NAMALWA (cell line): ENCODE results near the gene B9D1.

Experiments
- DNase-seq: peaks from one replicate; pipeline ENCODE4 v3.0.0-alpha.2; 2015; ENCODE audit warnings: low spot score

The B9D1 gene

DNA sequence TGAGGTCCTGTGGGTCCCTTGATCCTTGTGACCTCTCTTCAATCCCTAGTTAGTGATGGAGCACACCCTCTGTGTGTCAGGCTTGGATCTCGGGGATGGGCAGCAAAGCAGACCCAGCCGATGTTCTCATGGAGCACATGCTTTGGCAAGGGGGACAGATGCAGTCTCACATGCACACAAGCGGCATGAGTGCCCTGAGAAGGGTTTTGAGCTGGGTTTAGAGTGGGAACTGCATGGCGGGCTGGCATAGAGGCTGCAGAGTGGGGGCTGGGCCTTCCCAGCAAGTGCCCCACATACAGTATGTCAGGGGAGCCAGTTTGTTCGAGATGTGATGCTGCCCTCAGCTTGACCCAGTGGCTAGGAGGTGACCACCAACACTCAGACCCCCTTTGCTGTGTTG, 41.6 kb downstream of the B9D1 start:
- no peak for DNase-seq

DNA sequence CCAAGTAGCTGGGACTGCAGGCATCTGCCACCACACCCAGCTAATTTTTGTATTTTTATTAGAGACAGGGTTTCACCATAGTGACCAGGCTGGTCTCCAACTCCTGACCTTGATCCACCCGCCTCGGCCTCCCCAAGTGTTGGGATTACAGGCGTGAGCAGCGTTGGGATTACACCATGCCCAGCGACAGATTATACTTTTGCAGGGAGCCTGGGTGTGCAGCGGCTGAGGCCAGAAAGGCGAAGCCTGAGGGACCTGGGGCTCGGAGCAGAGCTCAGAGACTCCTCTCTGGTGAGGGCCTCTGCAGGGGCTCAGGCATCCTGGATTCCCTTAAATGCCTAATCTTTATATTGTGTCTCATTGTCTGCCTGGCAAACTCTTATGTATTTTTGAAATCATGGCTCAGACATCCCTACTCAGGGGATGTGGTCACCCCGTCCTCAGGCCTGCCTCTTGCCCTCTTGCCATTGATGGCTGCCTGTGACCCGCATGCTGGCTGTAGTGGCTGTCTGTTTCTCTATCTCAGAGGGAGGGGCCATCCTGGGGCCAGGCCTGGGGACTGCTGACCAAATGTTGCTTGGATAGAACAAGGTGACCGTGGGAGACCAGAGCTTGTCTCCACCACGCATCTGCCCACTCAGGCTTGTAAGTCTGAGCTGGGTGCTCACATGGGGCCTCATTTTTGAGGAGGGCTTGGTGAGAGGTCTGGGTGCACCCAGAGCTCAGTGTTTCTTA, 42.6 kb downstream of the B9D1 start:
- no peak for DNase-seq

DNA sequence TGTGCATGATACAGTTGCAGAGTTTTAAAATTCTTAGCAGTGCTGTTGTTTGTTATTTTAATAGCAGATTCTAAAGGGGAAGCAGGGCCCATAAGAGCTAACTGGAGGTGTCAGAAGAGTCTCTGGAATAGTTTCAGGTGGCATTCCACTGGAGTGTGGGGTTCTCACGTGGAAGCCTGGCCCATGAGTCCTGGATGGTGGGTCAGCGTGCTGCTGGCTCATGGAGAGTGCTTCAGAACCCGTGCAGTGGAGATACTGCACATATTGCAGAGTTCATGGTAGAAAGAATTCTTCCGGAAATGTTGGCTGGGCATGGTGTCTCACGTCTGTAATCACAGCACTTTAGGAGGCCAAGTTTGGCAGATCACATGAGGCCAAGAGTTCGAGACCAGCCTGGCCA, 43.9 kb downstream of the B9D1 start:
- no peak for DNase-seq

DNA sequence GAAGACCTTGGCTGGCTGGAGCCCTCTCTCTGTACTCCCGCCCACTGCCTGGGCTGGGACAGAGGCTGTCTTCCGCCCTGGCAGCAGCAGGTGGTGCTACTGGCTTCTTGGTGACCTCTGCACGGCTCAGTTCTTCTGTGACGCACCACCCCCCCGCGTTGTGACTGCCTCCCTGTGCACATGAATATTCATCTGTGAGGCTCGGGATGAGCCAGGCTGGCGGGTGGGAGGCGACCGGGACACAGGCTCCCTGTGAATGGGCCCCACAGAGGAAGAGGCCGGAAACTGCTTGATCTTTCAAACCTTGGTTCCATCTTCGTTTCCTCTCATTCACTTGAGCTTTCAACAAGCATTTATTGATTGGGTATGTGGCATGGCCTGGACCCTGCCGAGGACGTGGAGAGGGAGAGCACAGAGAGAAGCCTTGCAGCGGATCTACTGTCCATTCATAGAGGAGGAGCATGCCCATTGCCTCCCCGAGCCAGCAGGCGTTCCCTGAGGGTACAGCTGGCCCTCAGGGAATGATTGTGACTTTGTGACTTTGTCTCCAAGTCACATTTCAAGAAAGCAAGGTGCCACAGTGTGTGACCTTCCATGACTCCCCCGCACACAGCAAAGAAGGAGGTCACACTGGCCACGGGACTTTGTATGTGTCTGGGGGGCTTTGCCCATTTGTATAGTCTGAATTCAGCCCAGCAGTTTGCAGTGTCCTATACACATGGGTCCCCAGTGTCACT, 45.0 kb downstream of the B9D1 start:
- DNase-seq: peak; percentile 86

DNA sequence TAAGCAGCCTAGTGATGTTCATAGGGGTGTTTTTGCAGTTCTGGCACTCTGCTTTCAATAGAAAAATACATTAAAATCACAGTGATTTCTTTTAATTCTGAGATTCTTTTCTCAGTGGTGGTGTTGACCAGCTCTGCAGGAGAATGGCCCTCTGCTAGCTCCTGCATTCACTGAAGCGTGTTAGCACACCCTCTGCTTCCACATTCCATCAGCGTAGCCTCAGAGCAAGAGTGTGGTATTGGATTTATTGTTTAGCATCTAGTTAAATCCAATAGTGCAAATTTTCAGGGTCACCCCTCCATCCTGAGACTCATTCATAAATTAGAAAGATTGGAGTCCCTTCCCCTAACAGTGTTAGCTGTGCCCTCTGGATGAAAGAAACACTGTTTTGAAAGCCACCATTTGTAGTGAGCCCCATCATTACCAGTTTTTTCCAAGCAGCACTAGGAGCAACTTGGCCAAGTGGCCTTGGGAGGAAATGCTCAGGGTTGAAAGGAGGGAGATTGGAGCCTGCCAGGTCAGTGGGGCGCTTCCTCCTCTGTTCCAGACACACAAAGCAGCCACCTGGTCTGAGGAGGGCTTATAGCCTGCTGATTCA, 45.7 kb downstream of the B9D1 start:
- no peak for DNase-seq

DNA sequence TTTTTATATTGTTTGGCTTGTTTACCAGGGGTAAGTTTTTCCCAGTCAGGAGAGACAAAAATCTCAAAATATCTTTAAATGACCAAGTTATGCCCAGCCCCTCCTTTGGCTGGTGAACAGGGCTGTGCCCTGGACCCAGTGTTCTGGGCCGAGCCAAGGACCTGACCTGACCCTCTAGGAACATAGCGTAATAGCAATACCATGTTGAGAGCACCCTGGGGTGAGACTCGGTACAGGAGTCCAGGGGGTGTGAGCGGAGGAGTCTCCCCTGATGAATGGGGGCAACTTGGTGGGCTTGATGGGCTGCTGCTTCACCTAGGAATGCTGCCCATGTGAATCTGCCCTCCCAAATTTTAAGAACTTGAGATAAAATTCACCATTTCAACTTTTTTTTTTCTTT, 47.4 kb downstream of the B9D1 start:
- DNase-seq: no peak

DNA sequence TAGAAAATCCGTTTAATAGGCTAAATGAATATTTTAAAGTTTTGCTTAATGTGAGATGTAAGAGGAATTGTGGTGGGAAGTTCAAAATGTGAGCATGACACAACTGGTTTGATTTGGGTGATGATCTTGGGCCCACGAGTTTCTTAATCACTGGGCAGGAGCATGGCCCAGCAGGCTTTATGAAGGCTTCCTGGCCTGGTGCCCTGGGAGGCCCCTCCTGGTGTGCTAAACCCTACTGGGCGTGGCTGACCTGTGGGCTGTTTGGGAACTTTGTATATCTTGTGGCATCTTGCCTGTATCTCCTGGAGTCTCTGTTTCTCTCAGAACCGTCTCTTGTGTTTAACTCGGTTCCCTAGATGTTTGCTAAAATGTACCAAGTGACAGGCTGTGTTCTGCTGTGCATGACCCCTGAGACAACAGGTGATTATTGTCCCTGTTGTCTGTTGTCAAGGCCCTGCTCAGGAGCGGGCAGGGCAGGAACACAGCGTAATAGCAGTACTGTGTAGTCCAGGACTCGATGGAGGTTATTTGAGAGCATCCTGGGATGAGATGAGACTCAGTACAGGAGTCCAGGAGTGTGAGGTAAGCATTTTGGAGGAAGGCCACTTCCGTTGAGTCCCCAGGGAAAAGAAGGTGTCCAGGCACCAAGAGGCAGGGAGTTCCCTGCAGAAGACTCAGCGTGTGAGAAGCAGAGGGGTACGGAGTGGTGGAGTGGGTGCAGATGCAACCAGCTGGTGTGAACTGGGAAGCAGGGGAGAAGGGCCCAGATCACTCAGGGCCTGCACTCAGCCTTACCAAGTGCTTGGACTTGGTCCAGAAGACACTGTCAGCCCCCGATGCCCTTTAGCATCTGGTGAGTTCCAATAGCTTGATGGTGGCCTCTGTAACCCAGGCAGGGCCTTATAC, 48.5 kb downstream of the B9D1 start:
- DNase-seq: no peak

DNA sequence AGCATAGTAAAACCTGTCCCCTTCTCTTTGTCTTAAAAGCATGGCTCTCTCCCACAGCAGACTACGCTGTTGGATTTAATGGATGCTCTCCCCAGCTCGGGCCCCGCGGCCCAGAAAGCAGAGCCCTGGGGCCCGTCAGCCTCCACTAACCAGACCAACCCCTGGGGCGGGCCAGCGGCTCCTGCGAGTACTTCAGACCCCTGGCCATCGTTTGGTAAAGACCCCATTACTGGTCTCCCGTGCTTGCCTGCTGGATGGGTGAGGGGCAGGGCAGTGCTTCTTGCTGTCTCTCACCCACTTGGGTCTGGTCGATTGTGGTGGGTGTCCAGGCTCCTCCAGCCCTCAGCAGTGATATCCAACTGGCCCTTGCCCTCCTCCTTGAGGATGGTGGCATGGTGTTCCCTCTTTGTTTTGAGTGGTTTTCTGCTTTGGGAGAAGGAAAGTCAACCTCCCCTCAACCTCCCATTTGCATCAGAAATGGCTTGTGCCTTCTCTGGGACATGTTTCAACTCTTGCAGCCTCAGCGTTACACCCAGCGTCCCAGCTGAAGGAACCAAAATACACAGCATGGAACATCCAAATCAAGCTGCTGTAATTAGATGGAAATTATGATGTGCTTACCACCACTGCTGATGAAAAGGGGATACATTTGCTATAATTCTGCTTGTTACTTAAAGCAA, 49.3 kb downstream of the B9D1 start:
- DNase-seq: no peak

DNA sequence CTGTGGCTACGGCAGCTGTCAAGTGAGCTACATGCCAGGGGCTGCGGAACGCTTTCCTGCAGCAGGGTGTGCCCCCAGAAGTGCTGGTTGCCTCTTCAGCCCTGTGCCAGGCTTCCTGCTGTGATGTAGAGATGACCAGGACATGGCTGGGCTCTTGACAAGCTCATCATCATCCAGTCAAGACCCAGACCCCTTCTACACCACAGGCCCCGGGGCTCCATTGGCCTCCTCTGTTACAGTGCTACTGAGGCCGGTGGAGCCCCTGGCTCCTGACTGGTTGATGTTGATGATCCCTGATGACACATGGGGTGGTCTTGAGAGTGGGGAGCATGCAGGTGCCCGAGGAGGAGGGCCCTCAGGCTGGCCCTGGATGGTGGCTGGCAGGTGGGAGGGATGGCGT, 50.1 kb downstream of the B9D1 start:
- no peak for DNase-seq

DNA sequence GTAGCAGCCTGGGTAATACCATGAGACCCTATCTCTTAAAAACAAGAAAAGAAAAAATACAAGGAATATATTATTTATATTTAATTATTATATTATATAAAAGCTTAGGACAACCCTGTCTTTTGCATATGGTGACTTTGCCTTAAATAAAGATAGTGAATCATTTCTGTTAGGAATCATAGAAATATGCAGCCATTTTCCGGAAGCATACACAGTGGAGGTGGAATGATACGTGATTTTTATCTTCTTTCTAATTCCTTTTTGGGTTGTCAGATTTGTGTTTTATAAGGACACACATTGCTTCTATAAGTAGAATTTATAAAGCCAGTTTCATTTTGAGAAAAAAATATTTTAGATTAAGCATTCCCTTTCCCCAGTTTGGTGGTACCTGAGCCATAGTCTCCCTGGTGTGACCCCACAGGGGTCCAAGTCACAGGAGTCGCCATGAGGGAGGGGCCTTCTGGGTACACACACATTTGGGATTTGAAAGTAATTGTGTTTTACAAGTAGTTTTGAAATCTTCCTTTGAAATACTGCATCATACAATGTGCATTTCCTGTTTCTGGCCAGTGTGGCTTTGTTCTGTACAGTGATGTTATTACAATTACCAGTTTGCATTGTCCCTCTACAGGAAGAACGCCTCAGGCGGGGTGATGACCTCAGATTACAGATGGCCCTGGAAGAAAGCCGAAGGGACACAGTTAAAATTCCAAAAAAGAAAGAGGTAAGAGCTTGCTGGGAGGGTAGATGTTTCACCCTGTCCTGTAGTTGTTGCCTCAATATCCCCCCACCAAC, 50.9 kb downstream of the B9D1 start:
- no peak for DNase-seq

DNA sequence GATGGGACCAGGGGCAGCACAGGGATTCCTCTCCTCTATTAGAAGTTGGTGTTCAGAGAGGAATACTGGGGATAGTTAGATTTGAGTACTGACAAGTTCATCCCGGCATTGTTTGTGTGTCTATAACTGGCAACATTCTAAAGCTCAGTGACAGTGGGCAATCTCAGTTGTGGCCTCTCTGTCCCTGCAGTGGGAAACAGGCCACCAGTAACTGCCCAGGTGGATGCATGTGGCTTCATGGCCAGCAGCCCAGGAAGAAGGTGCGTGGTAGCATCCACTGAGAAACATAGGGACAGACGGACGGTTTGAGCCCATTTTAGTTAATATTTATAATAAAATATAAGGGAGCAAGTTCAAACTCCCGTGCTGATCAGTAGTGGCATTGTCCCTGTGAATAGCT, 51.5 kb downstream of the B9D1 start:
- DNase-seq: no peak

DNA sequence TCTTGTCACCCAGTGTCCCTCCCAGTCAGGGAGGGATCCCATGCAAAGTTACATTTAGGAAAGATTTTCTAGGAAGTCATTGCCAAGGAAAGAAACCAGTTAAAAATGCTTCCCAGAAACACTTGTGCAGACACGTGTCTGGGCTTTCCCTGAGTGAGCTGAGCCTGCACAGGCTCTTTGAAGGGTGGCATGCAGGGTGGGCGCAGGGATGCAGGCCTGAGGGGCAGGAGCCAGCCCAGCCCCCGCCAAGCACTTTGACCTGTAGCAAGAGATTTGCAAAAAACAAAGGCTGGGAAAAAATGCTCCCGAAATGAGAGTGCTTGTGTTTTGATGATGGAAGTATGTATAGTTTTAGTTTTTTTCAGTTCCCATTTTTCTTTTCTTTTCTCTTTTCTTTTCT, 52.4 kb downstream of the B9D1 start:
- no peak for DNase-seq

DNA sequence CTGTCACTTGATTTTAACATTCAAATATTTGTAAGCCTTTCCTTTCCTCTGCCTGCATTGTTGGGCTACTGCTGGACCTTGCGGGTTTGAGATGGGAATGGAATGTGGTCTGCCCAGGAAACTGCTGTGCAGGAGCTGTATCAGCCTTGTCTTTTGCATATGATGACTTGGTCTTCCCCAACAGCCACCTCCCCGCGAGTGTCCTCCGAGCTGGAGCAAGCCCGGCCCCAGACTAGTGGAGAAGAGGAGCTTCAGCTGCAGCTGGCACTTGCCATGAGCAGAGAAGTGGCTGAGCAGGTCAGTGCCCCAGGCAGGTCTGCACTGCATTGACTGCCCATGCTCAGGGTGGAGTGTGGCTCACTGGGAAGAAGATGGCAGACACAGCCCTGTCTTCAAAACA, 52.8 kb downstream of the B9D1 start:
- DNase-seq: no peak

DNA sequence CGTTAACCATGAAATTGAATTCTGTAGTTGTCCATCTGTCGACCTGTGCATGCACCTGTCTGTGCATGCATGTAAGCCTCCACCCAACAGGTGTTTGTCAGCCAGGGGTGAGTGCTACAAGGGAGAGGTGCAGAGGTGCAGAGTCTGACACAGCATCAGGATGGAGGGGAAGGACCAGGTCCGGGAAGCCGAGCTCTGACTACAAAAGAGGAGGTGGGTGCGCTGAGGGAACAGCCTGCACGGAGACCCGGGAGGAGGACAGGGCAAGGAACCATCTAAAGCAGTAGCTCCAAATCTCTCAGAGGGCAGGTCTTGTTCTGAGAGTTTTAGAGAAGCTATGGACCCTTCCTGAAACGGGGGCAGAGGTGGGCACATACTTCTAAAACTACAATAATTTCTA, 54.1 kb downstream of the B9D1 start:
- DNase-seq: no peak

DNA sequence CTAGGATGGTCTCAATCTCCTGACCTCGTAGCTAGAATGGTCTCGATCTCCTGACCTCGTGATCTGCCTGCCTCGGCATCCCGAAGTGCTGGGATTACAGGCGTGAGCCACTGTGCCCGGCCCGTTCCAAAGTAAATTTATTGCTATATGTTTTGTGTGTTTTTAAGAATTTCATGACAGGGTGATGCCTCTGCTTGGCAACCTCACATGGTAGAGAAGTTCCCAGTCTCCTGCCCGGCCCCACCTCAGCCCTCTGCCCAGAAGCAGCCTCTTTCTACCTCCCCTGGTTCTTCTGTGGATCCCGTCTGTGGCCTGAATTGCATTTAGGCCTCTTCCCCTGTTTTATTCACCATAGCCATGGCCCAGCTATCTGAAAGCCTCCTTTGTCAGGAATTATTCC, 55.0 kb downstream of the B9D1 start:
- no peak for DNase-seq

DNA sequence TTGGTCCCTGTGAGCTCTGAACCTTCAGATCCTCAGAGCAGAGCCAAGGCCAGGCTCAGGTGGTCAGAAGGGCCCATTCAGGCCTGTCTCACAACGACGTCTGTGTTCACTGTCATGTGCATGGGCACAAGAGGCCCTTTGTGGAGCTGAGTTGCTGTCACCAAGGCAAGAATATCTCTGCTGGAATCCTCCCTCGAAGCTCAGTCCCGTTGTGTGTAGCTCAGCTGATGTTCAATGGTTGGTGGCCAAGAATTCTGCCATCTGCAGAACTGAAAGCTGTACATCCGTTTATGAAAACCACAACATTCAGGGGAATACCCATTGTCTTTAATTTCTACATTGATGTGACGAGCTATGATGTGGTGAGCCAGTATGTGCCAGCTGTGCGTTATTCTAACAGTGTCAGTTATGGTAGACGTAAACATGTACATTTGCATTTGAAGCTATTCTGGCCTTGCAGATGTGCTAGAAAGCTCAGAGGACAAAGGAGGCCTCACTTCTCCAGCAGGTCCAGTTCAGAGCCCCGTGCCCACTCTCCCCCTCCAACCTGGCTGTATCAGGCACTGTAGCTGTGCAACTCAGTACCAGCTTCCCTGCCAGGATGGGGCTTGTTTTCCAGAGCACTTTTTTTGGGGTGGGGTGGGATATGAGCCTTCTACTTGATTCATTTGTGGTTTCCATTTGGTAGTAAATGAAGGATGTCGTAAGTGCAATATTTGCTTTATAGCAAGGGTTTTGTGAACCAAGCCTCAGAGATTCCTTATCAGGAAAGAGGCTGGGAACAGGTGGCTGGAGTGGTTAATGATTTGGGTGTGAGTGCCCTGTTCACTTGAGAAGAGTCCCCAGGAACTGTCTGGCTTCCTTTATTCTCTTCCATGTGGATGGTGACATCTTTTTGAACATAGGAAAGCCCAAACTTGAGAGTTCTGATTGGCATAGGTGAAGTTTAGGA, 56.1 kb downstream of the B9D1 start:
- peak; percentile 94 for DNase-seq

DNA sequence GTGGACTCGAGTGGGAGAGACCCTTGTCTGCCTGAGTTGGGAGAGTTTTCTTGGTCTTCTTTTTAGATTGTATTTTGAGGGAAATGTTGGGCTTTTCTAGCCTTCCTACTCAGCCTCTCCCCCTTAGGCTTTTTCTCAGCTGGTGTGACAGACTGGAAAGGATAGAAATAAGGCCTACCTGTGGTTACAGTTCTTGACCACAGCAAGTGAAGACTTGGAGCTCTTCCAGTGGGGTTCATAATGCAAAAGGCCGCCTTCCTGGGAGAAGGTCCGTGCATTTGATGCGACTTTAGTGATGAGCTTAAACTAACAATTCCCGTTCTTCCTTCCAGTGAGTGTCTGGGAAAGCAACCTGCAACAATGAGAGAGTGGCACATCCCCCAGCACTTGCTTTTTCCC, 56.8 kb downstream of the B9D1 start:
- peak; percentile 15 for DNase-seq

DNA sequence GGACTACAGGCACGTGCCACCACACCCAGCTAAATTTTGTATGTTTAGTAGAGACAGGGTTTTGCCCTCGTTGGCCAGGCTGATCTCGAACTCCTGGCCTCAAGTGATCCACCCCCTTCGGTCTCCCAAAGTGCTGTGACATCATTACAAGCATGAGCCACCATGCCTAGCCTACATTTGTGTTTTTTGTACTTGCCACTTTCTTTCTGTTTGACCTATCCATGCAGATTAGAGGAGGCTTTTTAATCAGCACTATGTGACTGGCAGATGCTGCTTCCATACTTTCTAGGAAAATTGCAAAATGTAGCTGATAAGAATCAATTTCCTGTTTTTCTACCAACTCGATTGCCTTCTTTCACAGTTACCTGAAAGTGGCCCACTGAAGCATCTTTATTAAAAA, 57.3 kb downstream of the B9D1 start:
- peak; percentile 51 for DNase-seq

DNA sequence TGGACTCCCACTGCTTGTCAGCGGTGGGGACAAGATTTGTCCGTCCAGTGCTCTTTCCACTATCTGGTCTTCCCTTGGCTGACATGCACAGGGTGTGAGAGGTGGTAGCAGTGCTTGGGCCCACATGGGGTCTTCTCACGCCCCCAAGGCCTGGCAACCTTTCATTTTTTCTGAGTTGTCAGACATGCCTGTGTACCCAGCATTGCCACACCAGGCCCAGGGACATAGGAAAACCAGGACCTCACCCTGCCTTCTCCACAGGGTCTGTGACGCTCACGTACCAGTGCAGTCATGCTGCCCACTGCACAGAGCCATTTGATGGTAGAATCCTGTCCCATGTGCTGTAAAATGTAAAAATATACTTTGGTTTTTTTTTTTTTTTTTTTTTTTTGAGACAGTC, 57.8 kb downstream of the B9D1 start:
- DNase-seq: no peak

DNA sequence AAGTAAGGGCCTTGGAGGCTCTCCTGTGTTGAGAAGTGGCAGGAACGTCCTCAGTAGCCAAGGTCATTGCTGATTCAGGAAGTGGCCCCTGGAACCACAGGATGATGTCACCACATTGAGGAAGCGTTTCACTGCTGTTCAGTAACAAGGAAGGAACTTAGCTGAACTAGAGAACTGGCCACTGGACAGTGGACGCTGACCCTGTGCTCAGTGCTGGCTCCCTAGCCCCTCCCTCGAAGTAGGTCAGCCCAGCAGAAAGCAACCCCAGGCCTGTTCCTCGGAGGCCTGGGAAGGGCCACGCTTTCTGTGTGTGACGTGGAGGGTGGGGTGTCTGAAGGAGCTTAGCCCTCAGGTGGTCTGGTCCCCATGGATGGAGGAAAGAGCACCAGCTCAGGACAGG, 58.3 kb downstream of the B9D1 start:
- peak; percentile 45 for DNase-seq
